Fibroblast of lung (primary cell): ENCODE data around the gene POLA1. TPM values are rescaled to one million over a fixed set of nuclear protein-coding genes. Genes with fewer than 3 reads are reported as not detected.

ENCODE experiments used
- DNase-seq, 2 donors: peaks; one replicate each; pipeline versions ENCODE4 v3.0.0 to v3.0.0-alpha.2; 2010; ENCODE audit warnings: low read depth in 2 of 2
- H2AFZ ChIP-seq: 2 replicates; pipeline ENCODE4 v1.5.1; 2012; ENCODE audit warnings: low read length, control low read depth, inconsistent platforms
- H3K27ac ChIP-seq: 2 replicates; pipeline ENCODE4 v1.5.1; 2011; ENCODE audit warnings: low read length, control low read depth; ENCODE audit not compliant: insufficient read depth
- H3K27me3 ChIP-seq: 2 replicates; pipeline ENCODE4 v1.5.1; 2011; ENCODE audit warnings: mild to moderate bottlenecking, low read length; ENCODE audit not compliant: control insufficient read depth, insufficient read depth
- H3K36me3 ChIP-seq: 2 replicates; pipeline ENCODE4 v1.5.1; 2011; ENCODE audit warnings: low read length; ENCODE audit not compliant: control insufficient read depth, insufficient read depth
- H3K4me1 ChIP-seq: 2 replicates; pipeline ENCODE4 v1.5.1; 2011; ENCODE audit warnings: low read length; ENCODE audit not compliant: control insufficient read depth, insufficient read depth; ENCODE audit errors: extremely low read depth
- H3K4me2 ChIP-seq: 2 replicates; pipeline ENCODE4 v1.5.1; 2011; ENCODE audit warnings: low read length, control low read depth; ENCODE audit not compliant: insufficient read depth; ENCODE audit errors: extremely low read depth
- H3K4me3 ChIP-seq, 4 experiments: fragments of 200-600 bp in 1 of 4; sonication (generic) in 1 of 4; replicated peaks in 1 of 4; 2 replicates each; pipeline ENCODE4 v1.5.1; 2011 to 2016; ENCODE audit warnings: low read length in 4 of 4, low read depth in 3 of 4, mild to moderate bottlenecking in 3 of 4, control low read depth in 2 of 4, inconsistent platforms in 1 of 4, mixed read lengths in 1 of 4; ENCODE audit not compliant: insufficient read depth in 1 of 4; ENCODE audit errors: control extremely low read depth in 1 of 4
- H3K79me2 ChIP-seq: 2 replicates; pipeline ENCODE4 v1.5.1; 2012; ENCODE audit warnings: mild to moderate bottlenecking, low read length, inconsistent platforms; ENCODE audit not compliant: control insufficient read depth, insufficient read depth
- H3K9ac ChIP-seq: 2 replicates; pipeline ENCODE4 v1.5.1; 2011; ENCODE audit warnings: mild to moderate bottlenecking, low read length, control low read depth; ENCODE audit not compliant: insufficient read depth
- H3K9me3 ChIP-seq: 2 replicates; pipeline ENCODE4 v1.5.1; 2012; ENCODE audit warnings: low read depth, low read length; ENCODE audit not compliant: control insufficient read depth, insufficient read depth
- H4K20me1 ChIP-seq: 2 replicates; pipeline ENCODE4 v1.5.1; 2011; ENCODE audit warnings: low read length; ENCODE audit not compliant: control insufficient read depth, insufficient read depth; ENCODE audit errors: extremely low read depth
- EZH2 ChIP-seq: IDR thresholded peaks from 2 replicates; pipeline ENCODE4 v1.5.1; 2012; ENCODE audit warnings: low read length, control low read depth, mild to moderate bottlenecking; ENCODE audit errors: missing control alignments
- polyA plus RNA-seq, 2 donors: library from polyadenylated mRNA; depleted of rRNA in 1 of 2; stranded (reverse) in 1 of 2; unstranded in 1 of 2; fragments of >200 nt; gene quantifications; 2 replicates each; pipeline ENCODE4 v1.2.1, GENCODE V29; 2011 to 2012; ENCODE audit warnings: missing spikeins in 1 of 2
- total RNA-seq: library from RNA; depleted of rRNA; stranded (reverse); fragments of >200 nt; gene quantifications from 2 replicates; pipeline ENCODE4 v1.2.1, GENCODE V29; 2014
- TF ChIP-seq, protein P1 (sequence below), 2 donors: IDR thresholded peaks in 1 of 2; conservative IDR thresholded peaks in 1 of 2; 1 replicate in 1 of 2; 2 replicates in 1 of 2; pipeline ENCODE4 v1.5.1; 2011 to 2012; ENCODE audit warnings: low read length in 2 of 2, control low read depth in 1 of 2, inconsistent platforms in 1 of 2, low read depth in 1 of 2, mild to moderate bottlenecking in 1 of 2

The POLA1 gene
- total and polyA plus RNA-seq, 2 donors (not counting 1 experiment from before 2014, with no cell fraction given), result 1.7 to 9.2 TPM

DNA sequence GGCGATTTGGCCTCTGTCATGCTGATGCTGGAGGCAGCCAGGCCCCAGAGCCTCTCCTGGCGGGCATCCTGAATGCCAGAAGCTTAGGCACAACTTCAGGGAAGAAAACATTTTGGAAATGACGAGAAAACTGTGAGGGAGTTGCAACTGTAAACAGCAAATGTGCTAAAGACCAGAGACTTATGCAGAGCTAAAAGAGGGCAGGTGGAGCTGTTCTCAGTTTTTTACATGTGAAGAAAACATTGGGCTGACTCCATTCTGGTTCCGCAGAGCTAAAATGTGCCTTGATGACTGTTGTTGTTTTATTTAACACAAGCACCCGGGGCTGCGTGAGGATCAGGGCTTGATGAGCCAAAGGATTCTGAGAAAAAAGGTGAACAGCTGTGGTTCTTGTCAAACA, 332.9 kb downstream of the POLA1 start:
- H3K9ac ChIP-seq, result no peak overlapping the region
- H3K79me2 ChIP-seq, result no peaks in the 10 kb centered on the region
- no peak overlapping the region for H3K27ac ChIP-seq
- no peaks in the 10 kb centered on the region for H4K20me1 ChIP-seq
- no peaks in the 10 kb centered on the region for H3K4me1 ChIP-seq
- DNase-seq, result no peak
- no peak for TF ChIP-seq EZH2
- TF ChIP-seq, protein P1, sequence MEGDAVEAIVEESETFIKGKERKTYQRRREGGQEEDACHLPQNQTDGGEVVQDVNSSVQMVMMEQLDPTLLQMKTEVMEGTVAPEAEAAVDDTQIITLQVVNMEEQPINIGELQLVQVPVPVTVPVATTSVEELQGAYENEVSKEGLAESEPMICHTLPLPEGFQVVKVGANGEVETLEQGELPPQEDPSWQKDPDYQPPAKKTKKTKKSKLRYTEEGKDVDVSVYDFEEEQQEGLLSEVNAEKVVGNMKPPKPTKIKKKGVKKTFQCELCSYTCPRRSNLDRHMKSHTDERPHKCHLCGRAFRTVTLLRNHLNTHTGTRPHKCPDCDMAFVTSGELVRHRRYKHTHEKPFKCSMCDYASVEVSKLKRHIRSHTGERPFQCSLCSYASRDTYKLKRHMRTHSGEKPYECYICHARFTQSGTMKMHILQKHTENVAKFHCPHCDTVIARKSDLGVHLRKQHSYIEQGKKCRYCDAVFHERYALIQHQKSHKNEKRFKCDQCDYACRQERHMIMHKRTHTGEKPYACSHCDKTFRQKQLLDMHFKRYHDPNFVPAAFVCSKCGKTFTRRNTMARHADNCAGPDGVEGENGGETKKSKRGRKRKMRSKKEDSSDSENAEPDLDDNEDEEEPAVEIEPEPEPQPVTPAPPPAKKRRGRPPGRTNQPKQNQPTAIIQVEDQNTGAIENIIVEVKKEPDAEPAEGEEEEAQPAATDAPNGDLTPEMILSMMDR (conservative IDR thresholded peaks at IDR 0.05 in 1 of 2, IDR thresholded peaks at IDR 0.05 in 1 of 2; ENCODE audit: low read depth in 1 of 2, low read length in 2 of 2), result no peak
- H3K9me3 ChIP-seq, result no peaks in the 10 kb centered on the region
- H3K4me3 ChIP-seq, result no peak overlapping the region
- no peak overlapping the region for H3K4me2 ChIP-seq
- H3K27me3 ChIP-seq, result peaks cover 26% of the 10 kb centered on the region
- H3K36me3 ChIP-seq, result no peaks in the 10 kb centered on the region
- no peak overlapping the region for H2AFZ ChIP-seq

DNA sequence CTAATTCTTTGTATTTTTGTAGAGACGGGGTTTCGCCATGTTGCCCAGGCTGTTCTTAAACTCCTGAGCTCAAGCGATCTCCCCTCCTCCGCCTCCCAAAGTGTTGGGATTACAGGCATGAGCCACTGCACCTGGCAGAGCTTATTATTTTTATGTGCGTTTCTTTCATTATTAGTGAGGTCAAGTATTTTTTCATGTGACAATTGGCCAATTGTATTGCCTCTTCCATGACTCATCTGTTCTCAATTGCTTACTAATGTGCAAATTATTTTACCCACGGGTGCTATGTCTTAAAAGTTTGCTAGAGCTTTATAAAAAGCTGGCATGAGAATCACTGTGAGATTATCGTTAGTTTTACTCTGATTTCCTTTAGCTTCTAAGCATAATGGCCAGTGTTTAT, 335.0 kb downstream of the POLA1 start:
- peak; percentile 38 to 71 for DNase-seq
- TF ChIP-seq, protein P1 (conservative IDR thresholded peaks at IDR 0.05 in 1 of 2, IDR thresholded peaks at IDR 0.05 in 1 of 2; ENCODE audit: low read depth in 1 of 2, low read length in 2 of 2), result no peak
- no peak for TF ChIP-seq EZH2
- Histone ChIP-seq H3K27ac (no peak overlapping the region), H3K36me3 (no peaks in the 10 kb centered on the region), H3K9me3 (no peaks in the 10 kb centered on the region), H4K20me1 (no peaks in the 10 kb centered on the region), H3K27me3 (peaks cover 8% of the 10 kb centered on the region), H3K4me2 (no peak overlapping the region), H3K4me3 (no peak overlapping the region), H3K9ac (no peak overlapping the region), H3K4me1 (no peaks in the 10 kb centered on the region), H3K79me2 (no peaks in the 10 kb centered on the region), H2AFZ (no peak overlapping the region)

DNA sequence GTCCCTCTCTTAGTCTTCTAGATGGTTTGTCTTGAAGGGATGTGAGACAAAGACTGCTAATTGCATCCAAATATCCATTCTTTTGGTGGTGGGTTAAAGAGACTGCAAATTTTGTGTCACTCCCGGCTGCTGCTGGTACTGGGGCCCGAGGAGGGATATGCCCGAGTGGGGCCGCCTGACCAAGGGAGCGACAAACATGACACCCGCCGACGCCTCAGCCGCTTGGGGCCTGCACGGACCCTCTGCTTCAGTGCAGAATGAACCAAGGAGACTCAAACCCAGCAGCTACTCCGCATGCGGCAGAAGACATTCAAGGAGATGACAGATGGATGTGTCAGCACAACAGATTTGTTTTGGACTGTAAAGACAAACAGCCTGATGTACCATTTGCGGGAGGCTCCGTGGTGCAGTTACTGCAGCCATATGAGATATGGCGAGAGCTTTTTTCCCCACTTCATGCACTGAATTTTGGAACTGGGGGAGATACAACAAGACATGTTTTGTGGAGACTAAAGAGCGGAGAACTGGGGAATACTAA, 335.6 kb downstream of the POLA1 start:
- no peak overlapping the region for H3K27ac ChIP-seq

More for the DNA sequence above, 335.6 kb downstream of the POLA1 start:
- Histone ChIP-seq H3K79me2 (no peaks in the 10 kb centered on the region), H2AFZ (no peak overlapping the region), H4K20me1 (no peaks in the 10 kb centered on the region), H3K4me1 (no peaks in the 10 kb centered on the region), H3K4me3 (no peak overlapping the region), H3K36me3 (no peaks in the 10 kb centered on the region), H3K9me3 (no peaks in the 10 kb centered on the region), H3K4me2 (no peak overlapping the region), H3K27me3 (peaks cover 7% of the 10 kb centered on the region), H3K9ac (no peak overlapping the region)
- DNase-seq, result no peak
- TF ChIP-seq, protein P1 (conservative IDR thresholded peaks at IDR 0.05 in 1 of 2, IDR thresholded peaks at IDR 0.05 in 1 of 2; ENCODE audit: low read depth in 1 of 2, low read length in 2 of 2), result no peak
- no peak for TF ChIP-seq EZH2
